GM23338 (cell line): ENCODE measurements around the gene HOXA3.

Experiments used
- CREB1 ChIP-seq: fragments of 250-450 bp; sonication (Bioruptor Pico); IDR thresholded peaks from 2 replicates; pipeline ENCODE4 v1.5.0; 2020; ENCODE audit warnings: low read depth, mild to moderate bottlenecking, moderate library complexity
- EZH2 ChIP-seq: fragments of 200-600 bp; sonication (generic); IDR thresholded peaks from one replicate; pipeline ENCODE4 v1.8.0; 2017; ENCODE audit warnings: antibody characterized with exemption, mild to moderate bottlenecking, low read depth; ENCODE audit not compliant: unreplicated experiment
- EZH2phosphoT487 ChIP-seq: fragments of 200-600 bp; sonication (generic); IDR thresholded peaks from one replicate; pipeline ENCODE4 v1.8.1; 2018; ENCODE audit warnings: antibody characterized with exemption; ENCODE audit not compliant: unreplicated experiment
- JUNB ChIP-seq: IDR thresholded peaks from one replicate; pipeline ENCODE4 v1.6.1; 2016; ENCODE audit warnings: antibody characterized with exemption; ENCODE audit not compliant: unreplicated experiment
- POLR2AphosphoS5 ChIP-seq: IDR thresholded peaks from 2 replicates; pipeline ENCODE4 v1.6.1; 2016; ENCODE audit warnings: antibody characterized with exemption, low read depth
- ZNF331 ChIP-seq: fragments of 250-450 bp; sonication (Bioruptor Pico); IDR thresholded peaks from 2 replicates; pipeline ENCODE4 v1.5.0; 2020; ENCODE audit warnings: low read depth, mild to moderate bottlenecking, moderate library complexity
- TF ChIP-seq, protein P1 (sequence below), 2 experiments: fragments of 200-600 bp in 1 of 2; sonication (generic) in 1 of 2; conservative IDR thresholded peaks; 2 replicates each; pipeline versions ENCODE4 v1.5.1 to v1.6.1; 2016 to 2017; ENCODE audit warnings: antibody characterized with exemption in 2 of 2, low read depth in 2 of 2, mild to moderate bottlenecking in 2 of 2, moderate library complexity in 1 of 2
- TF ChIP-seq, protein P2 (sequence below): IDR thresholded peaks from one replicate; pipeline ENCODE4 v1.6.1; 2018; ENCODE audit warnings: antibody characterized with exemption; ENCODE audit not compliant: unreplicated experiment
- TF ChIP-seq, protein P3 (sequence below): fragments of 250-450 bp; sonication (Bioruptor Pico); IDR thresholded peaks from 2 replicates; pipeline ENCODE4 v1.5.0; 2020; ENCODE audit warnings: mild to moderate bottlenecking, moderate library complexity
- TF ChIP-seq, protein P4 (sequence below): IDR thresholded peaks from 2 replicates; pipeline ENCODE4 v1.6.1; 2016; ENCODE audit warnings: antibody characterized with exemption

DNA sequence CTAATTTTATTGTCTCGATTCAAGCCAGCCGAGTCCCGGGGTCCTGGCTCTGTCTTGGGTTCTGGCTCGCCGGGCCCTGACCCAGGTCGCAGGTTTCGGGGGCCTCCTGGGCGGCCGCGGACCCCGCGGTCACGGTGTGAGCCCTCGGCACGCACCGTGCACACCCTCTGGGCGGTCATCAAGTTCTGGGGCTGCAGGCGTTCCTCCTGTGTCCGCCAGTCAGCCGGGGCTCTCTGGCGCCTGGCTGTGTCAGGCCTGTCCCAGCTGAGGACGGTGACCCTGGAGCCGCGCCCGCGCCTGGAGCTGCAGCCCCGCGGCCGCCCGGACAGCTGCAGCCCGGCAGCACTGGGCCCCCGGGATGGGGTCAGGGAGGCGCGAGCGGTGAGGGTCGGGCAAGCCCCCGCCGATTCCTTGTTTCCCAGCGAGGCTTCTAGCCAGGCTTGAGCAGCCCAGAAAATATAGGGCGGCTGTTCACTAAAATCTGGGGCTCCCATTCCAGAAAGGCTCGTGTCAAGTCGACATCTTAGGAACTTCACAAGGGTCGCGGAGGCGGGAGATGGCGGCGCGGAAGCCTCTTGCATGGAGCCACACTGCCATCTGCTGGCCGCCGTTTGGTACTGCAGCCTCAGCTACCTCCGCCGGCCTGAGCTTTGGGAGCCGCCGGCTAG is 8.3 kb upstream of the HOXA3 start:
- TF ChIP-seq ZNF331 (CRISPR knock-in tag) (no peak), EZH2 (no peak), POLR2AphosphoS5 (no peak), EZH2phosphoT487 (peak; percentile 85), JUNB (no peak), CREB1 (no peak)
- TF ChIP-seq, protein P1, sequence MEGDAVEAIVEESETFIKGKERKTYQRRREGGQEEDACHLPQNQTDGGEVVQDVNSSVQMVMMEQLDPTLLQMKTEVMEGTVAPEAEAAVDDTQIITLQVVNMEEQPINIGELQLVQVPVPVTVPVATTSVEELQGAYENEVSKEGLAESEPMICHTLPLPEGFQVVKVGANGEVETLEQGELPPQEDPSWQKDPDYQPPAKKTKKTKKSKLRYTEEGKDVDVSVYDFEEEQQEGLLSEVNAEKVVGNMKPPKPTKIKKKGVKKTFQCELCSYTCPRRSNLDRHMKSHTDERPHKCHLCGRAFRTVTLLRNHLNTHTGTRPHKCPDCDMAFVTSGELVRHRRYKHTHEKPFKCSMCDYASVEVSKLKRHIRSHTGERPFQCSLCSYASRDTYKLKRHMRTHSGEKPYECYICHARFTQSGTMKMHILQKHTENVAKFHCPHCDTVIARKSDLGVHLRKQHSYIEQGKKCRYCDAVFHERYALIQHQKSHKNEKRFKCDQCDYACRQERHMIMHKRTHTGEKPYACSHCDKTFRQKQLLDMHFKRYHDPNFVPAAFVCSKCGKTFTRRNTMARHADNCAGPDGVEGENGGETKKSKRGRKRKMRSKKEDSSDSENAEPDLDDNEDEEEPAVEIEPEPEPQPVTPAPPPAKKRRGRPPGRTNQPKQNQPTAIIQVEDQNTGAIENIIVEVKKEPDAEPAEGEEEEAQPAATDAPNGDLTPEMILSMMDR (conservative IDR thresholded peaks at IDR 0.05; ENCODE audit: low read depth in 2 of 2), result peak; percentile 90
- TF ChIP-seq, protein P2, sequence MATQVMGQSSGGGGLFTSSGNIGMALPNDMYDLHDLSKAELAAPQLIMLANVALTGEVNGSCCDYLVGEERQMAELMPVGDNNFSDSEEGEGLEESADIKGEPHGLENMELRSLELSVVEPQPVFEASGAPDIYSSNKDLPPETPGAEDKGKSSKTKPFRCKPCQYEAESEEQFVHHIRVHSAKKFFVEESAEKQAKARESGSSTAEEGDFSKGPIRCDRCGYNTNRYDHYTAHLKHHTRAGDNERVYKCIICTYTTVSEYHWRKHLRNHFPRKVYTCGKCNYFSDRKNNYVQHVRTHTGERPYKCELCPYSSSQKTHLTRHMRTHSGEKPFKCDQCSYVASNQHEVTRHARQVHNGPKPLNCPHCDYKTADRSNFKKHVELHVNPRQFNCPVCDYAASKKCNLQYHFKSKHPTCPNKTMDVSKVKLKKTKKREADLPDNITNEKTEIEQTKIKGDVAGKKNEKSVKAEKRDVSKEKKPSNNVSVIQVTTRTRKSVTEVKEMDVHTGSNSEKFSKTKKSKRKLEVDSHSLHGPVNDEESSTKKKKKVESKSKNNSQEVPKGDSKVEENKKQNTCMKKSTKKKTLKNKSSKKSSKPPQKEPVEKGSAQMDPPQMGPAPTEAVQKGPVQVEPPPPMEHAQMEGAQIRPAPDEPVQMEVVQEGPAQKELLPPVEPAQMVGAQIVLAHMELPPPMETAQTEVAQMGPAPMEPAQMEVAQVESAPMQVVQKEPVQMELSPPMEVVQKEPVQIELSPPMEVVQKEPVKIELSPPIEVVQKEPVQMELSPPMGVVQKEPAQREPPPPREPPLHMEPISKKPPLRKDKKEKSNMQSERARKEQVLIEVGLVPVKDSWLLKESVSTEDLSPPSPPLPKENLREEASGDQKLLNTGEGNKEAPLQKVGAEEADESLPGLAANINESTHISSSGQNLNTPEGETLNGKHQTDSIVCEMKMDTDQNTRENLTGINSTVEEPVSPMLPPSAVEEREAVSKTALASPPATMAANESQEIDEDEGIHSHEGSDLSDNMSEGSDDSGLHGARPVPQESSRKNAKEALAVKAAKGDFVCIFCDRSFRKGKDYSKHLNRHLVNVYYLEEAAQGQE, result no peak
- TF ChIP-seq, protein P3, sequence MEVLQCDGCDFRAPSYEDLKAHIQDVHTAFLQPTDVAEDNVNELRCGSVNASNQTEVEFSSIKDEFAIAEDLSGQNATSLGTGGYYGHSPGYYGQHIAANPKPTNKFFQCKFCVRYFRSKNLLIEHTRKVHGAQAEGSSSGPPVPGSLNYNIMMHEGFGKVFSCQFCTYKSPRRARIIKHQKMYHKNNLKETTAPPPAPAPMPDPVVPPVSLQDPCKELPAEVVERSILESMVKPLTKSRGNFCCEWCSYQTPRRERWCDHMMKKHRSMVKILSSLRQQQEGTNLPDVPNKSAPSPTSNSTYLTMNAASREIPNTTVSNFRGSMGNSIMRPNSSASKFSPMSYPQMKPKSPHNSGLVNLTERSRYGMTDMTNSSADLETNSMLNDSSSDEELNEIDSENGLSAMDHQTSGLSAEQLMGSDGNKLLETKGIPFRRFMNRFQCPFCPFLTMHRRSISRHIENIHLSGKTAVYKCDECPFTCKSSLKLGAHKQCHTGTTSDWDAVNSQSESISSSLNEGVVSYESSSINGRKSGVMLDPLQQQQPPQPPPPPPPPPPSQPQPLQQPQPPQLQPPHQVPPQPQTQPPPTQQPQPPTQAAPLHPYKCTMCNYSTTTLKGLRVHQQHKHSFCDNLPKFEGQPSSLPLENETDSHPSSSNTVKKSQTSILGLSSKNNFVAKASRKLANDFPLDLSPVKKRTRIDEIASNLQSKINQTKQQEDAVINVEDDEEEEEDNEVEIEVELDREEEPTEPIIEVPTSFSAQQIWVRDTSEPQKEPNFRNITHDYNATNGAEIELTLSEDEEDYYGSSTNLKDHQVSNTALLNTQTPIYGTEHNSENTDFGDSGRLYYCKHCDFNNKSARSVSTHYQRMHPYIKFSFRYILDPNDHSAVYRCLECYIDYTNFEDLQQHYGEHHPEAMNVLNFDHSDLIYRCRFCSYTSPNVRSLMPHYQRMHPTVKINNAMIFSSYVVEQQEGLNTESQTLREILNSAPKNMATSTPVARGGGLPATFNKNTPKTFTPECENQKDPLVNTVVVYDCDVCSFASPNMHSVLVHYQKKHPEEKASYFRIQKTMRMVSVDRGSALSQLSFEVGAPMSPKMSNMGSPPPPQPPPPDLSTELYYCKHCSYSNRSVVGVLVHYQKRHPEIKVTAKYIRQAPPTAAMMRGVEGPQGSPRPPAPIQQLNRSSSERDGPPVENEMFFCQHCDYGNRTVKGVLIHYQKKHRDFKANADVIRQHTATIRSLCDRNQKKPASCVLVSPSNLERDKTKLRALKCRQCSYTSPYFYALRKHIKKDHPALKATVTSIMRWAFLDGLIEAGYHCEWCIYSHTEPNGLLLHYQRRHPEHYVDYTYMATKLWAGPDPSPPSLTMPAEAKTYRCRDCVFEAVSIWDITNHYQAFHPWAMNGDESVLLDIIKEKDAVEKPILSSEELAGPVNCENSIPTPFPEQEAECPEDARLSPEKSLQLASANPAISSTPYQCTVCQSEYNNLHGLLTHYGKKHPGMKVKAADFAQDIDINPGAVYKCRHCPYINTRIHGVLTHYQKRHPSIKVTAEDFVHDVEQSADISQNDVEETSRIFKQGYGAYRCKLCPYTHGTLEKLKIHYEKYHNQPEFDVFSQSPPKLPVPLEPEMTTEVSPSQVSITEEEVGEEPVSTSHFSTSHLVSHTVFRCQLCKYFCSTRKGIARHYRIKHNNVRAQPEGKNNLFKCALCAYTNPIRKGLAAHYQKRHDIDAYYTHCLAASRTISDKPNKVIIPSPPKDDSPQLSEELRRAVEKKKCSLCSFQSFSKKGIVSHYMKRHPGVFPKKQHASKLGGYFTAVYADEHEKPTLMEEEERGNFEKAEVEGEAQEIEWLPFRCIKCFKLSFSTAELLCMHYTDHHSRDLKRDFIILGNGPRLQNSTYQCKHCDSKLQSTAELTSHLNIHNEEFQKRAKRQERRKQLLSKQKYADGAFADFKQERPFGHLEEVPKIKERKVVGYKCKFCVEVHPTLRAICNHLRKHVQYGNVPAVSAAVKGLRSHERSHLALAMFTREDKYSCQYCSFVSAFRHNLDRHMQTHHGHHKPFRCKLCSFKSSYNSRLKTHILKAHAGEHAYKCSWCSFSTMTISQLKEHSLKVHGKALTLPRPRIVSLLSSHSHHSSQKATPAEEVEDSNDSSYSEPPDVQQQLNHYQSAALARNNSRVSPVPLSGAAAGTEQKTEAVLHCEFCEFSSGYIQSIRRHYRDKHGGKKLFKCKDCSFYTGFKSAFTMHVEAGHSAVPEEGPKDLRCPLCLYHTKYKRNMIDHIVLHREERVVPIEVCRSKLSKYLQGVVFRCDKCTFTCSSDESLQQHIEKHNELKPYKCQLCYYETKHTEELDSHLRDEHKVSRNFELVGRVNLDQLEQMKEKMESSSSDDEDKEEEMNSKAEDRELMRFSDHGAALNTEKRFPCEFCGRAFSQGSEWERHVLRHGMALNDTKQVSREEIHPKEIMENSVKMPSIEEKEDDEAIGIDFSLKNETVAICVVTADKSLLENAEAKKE (CRISPR knock-in tag), result no peak
- TF ChIP-seq, protein P4, sequence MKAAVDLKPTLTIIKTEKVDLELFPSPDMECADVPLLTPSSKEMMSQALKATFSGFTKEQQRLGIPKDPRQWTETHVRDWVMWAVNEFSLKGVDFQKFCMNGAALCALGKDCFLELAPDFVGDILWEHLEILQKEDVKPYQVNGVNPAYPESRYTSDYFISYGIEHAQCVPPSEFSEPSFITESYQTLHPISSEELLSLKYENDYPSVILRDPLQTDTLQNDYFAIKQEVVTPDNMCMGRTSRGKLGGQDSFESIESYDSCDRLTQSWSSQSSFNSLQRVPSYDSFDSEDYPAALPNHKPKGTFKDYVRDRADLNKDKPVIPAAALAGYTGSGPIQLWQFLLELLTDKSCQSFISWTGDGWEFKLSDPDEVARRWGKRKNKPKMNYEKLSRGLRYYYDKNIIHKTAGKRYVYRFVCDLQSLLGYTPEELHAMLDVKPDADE, result no peak
